HG03095 (cell line): ENCODE results near the gene ZNF541.
"Not testable (repeated sequence)": the region's sequence is repeated elsewhere in the genome, so short reads cannot be mapped to it uniquely, and the experiment has no call there.

Experiments
- ATAC-seq: cut with Tn5 transposase; IDR thresholded peaks from one replicate; pipeline ENCODE4 v1.9.1; 2021; ENCODE audit warnings: moderate library complexity; ENCODE audit not compliant: unreplicated experiment

Gene ZNF541

GRCh38 chr19:47601180-47601904 is 28.4 kb upstream of the ZNF541 start:
- ATAC-seq = no peak

GRCh38 chr19:47600246-47601179 is 27.6 kb upstream of the ZNF541 start:
- ATAC-seq = peak; percentile 95

- ATAC-seq = not testable (repeated sequence)
Measured at GRCh38 chr19:47599671-47600245, 26.8 kb upstream of the ZNF541 start.

GRCh38 chr19:47598407-47599349 is 25.7 kb upstream of the ZNF541 start:
- ATAC-seq = no peak

GRCh38 chr19:47595944-47596343 is 23.0 kb upstream of the ZNF541 start:
- ATAC-seq = no peak

- ATAC-seq = no peak
Measured at GRCh38 chr19:47593860-47594259, 20.9 kb upstream of the ZNF541 start.

GRCh38 chr19:47589824-47590223 is 16.9 kb upstream of the ZNF541 start:
- no peak for ATAC-seq

- no peak for ATAC-seq
Measured at GRCh38 chr19:47587295-47587694, 14.3 kb upstream of the ZNF541 start.

- ATAC-seq = not testable (repeated sequence)
Measured at GRCh38 chr19:47583161-47583560, 10.2 kb upstream of the ZNF541 start.

GRCh38 chr19:47582320-47582909 is 9.5 kb upstream of the ZNF541 start:
- no peak for ATAC-seq

- no peak for ATAC-seq
Measured at GRCh38 chr19:47581605-47582319, 8.8 kb upstream of the ZNF541 start.

- ATAC-seq = no peak
Measured at GRCh38 chr19:47580397-47580796, 7.4 kb upstream of the ZNF541 start.

- ATAC-seq = no peak
Measured at GRCh38 chr19:47572635-47573034, 313 bp downstream of the ZNF541 start.

- ATAC-seq = no peak
Measured at GRCh38 chr19:47569331-47569730, 3.6 kb downstream of the ZNF541 start.

GRCh38 chr19:47564081-47564480 is 8.9 kb downstream of the ZNF541 start:
- no peak for ATAC-seq

- no peak for ATAC-seq
Measured at GRCh38 chr19:47561440-47562057, 11.4 kb downstream of the ZNF541 start.

- no peak for ATAC-seq
Measured at GRCh38 chr19:47560999-47561398, 11.9 kb downstream of the ZNF541 start.

GRCh38 chr19:47550129-47550528 is 22.8 kb downstream of the ZNF541 start:
- no peak for ATAC-seq

GRCh38 chr19:47549261-47549862 is 23.6 kb downstream of the ZNF541 start:
- no peak for ATAC-seq
